IPS-11a (cell line): Measurements from ENCODE around the gene GRID2.
"Not testable (repeated sequence)": the region's sequence is repeated elsewhere in the genome, so short reads cannot be mapped to it uniquely, and the experiment has no call there.

Experiments
- H3K4me3 ChIP-seq: one replicate; pipeline ENCODE4 v1.5.1; 2013; ENCODE audit warnings: low read depth, low read length, control low read depth

The GRID2 gene

GRCh38 chr4:92433272-92433758 lies 129.5 kb downstream of the GRID2 start:
- H3K4me3 ChIP-seq: no peak overlapping the region

DNA sequence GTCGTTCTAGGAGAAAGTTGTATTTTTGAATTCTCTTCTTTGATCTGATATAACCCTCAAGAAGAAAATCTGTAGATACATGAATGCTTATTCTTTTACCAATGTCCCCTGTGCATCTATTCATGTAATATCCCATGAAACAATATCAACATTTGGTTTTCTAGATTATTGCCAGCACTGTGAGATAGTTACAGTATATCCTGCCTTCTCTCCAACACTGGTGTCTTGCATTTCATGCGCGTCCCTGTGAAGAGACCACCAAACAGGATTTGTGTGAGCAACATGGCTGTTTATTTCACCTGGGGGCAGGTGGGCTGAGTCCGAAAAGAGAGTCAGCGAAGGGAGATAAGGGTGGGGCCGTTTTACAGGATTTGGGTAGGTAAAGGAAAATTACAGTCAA lies 135.0 kb downstream of the GRID2 start:
- H3K4me3 ChIP-seq: not testable (repeated sequence)

- peak overlapping the region; percentile 33 for H3K4me3 ChIP-seq
These were observed 138.4 kb downstream of the GRID2 start for GRCh38 chr4:92442131-92442530.

GRCh38 chr4:92444143-92444843 lies 140.5 kb downstream of the GRID2 start:
- peak overlapping the region; percentile 72 for H3K4me3 ChIP-seq

- H3K4me3 ChIP-seq: peak overlapping the region; percentile 31
These were observed 141.4 kb downstream of the GRID2 start for GRCh38 chr4:92445127-92445526.

GRCh38 chr4:92447255-92447905 lies 143.6 kb downstream of the GRID2 start:
- H3K4me3 ChIP-seq: no peak overlapping the region

GRCh38 chr4:92448176-92448575 lies 144.4 kb downstream of the GRID2 start:
- not testable (repeated sequence) for H3K4me3 ChIP-seq

DNA sequence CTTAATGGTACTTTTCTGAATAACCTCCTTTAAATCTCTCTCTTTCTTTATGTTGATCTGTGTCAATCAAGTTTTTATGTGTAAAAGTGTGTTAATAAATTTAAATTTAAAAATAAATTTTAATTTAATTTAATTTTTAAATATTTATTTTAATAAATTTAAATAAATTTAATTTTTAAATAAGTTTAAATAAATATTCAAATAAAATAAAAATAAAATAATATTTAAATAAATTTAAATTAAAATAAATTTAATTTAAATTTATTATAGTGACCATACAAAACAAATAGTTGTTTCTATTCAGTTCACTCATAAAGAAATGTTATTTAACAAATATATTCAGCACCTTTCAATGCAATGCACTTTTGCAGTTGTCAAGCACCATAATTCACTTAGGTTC lies 146.9 kb downstream of the GRID2 start:
- H3K4me3 ChIP-seq: no peak overlapping the region

GRCh38 chr4:92451782-92452181 lies 148.0 kb downstream of the GRID2 start:
- H3K4me3 ChIP-seq: no peak overlapping the region

GRCh38 chr4:92452383-92452782 lies 148.6 kb downstream of the GRID2 start:
- H3K4me3 ChIP-seq: not testable (repeated sequence)

DNA sequence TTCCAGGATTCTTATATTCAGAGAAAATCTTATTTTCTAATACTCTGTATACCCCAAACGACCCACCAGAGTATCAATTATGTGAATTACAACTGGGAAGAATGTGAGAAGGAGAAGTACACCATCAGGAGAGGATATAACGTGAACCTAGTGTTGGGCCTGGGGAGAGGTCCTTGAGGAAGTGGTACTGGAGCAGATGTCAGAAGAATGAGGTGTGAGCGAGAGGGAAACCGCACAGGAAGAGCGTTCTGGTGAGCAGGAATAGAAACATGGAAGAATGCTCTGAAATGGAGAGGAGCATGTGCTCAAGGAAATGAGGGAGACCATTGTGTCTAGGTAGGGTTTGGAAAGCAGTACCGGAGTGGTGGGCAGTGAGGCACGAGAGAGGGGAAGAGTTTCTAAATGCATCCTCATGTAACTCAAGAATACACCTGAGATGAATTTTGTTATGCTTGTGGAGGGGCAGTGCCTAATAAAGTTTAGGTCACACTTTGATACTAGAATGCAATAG lies 151.6 kb downstream of the GRID2 start:
- H3K4me3 ChIP-seq: no peak overlapping the region

DNA sequence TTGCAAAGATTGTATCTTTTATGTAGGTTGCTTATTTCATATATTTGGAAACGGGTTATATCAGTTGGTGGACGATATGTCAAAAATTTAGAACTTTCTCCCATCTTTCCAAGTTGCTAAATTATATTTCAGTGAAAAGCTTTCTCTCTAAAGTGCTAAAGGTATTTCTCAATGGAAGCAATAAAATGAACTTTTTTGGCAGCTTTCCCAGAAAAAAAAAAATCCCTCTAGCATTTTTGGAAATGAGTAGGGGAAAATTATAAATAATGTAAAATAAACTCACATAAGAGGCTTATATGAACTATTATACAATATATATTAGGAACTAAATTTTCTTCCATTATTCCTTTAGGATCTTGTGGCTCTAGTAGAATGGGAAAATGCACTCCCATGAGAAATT lies 152.2 kb downstream of the GRID2 start:
- no peak overlapping the region for H3K4me3 ChIP-seq

GRCh38 chr4:92461732-92462131 lies 158.0 kb downstream of the GRID2 start:
- no peak overlapping the region for H3K4me3 ChIP-seq

- no peak overlapping the region for H3K4me3 ChIP-seq
These were observed 173.5 kb downstream of the GRID2 start for GRCh38 chr4:92477298-92477697.

- H3K4me3 ChIP-seq: no peak overlapping the region
These were observed 179.6 kb downstream of the GRID2 start for GRCh38 chr4:92483341-92483740.

DNA sequence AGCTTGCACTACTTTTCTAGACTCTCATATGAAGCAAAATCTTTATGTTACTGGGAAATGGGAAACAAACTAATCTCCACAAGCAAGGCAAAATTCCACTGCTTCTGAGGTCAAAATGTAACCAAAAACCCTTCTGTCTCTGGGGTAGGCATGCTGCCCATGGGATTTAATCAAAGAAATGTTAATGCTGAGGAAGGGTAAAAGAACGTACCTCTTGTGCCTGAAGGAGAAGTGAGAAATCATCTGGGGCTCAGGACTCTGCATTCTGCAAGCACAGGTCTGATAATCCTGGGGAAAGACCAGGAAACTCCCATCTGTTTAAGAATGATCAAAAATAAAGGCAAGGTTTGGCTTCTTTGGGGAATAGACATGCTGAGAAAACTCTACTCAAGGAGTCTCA lies 184.7 kb downstream of the GRID2 start:
- H3K4me3 ChIP-seq: no peak overlapping the region

DNA sequence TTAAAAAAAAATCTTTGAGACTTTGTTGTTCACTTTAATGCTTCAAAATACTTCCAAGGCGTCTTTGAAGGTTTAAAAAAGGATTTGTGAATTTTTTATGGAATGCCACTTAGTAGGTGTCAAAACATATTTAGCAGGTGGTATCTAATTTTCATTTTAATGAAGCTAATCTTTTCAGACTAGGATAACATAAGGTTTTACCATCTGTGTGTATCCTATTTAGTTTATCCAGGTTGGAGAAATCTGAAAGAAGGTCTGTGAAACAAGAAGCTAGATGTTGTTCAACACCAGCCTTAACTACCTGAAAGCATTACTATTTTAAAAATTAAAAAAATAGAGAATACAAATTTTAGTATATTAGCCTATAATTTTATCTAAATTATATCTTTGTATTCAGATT lies 193.4 kb downstream of the GRID2 start:
- H3K4me3 ChIP-seq: no peak overlapping the region

- H3K4me3 ChIP-seq: no peak overlapping the region
These were observed 197.7 kb downstream of the GRID2 start for GRCh38 chr4:92501456-92501855.

GRCh38 chr4:92506933-92507332 lies 203.2 kb downstream of the GRID2 start:
- H3K4me3 ChIP-seq: no peak overlapping the region

- H3K4me3 ChIP-seq: no peak overlapping the region
These were observed 210.9 kb downstream of the GRID2 start for GRCh38 chr4:92514627-92515026.

- no peak overlapping the region for H3K4me3 ChIP-seq
These were observed 212.7 kb downstream of the GRID2 start for GRCh38 chr4:92516450-92516849.

- H3K4me3 ChIP-seq: no peak overlapping the region
These were observed 216.0 kb downstream of the GRID2 start for GRCh38 chr4:92519727-92520126.
